ENCODE measurements around the gene GCSAML. TPM values are rescaled to one million over a fixed set of nuclear protein-coding genes. Genes with fewer than 3 reads are reported as not detected.
"Not testable (repeated sequence)": the region's sequence is repeated elsewhere in the genome, so short reads cannot be mapped to it uniquely, and the experiment has no call there.

The GCSAML gene
- polyA plus RNA-seq (ENCODE audit: insufficient read length), result 0.15 TPM

DNA sequence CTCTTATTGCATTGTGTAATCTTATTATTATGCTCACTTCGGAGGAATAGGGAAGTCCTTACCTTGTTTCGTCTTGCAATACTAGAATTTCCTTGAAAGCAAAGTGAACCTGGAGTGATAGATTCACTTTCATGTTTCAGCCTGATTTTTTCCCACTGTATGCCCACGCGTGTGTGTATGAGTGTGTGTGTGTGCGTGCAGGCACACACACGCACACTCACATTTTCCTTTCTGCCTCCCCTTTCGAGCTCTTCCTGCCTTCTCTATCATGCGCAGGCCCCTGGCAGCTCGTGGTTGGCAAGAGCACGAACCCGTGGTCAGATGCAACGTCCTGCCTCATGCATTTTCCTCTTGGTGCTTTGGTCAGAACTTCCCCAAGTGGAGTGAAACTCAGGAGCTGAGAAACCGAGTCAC lies at the start of gene GCSAML:
TSS of gene GCSAML (plus strand) at position 366 of the 414 bp plus-strand sequence. CDS start 58 bp downstream, outside the sequence.
- no peak for DNase-seq

DNA sequence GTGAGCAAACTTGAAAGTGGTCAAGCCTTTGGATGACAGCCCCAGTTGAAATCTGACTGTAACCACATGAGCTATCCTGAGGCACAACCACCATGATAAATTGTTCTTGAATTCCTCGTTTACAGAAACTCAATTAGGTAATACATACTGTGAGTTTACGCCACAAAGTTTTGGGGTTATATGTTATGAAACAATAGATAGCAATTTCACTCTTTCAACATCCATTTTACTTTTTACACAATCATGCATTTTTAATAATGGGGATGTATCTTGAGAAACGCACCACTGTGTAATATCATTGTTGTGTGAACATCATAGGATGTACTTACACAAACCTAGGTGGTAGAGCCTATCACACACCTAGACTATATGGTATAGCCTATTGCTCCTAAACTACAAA lies 48.1 kb upstream of the GCSAML start:
- no peak for DNase-seq

DNA sequence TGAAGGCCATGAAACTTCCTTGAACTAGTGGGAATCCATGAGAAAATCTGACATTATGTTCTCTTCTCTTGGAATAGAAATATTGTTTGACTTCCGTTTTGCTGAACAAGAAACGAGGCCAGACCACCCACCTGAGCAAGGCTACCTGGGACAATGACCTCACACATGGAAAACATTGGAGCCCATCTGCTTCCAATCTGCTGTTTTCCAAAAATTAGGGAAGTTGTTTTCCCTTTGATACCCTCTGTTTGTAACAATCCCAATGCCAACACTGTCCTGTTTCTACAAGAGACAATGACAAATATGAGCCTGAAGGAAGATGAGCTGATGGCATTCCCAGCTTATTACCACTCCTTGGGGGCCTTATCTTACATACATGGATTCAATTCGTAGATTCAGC lies 42.1 kb upstream of the GCSAML start:
- DNase-seq, result no peak

DNA sequence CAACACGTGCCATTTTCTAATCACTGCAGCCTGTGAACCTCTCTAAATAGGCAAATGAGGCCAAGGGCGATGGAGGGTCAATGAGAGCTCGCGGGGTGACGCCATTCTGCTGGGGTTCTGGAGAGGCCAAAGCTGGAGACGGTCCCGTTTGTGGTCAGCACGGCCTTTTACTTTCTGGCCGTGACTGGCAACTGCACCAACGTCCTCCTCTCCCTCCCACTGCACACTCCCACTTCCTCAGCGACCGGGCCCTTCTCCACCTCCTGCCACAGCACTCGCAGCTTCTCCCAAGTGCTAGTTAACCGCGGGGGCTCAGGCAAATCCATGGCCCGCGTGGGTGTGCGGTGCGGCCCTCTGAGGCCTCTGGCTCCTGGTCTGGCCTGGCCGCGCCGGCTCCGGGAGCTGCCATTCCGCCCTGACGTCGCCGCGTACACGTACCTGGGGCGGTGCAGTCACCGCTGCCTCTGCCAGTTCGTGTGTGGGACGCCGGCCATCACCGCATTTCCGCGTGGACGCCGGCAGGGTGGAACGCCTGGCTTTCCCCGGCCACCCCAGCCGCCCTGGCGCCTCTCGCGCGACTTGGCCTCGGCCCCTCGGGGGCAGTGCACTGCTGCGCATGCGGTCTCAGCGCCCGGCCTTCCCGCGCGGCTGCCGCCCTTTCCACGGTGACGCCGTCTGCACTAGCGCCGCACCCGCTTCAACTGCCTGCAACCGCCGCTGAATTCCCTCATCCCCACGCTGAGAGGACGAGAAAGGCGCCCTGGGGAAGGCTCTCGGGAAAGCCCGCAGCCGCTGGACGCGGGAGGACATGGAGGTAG lies 30.9 kb upstream of the GCSAML start:
- DNase-seq, result peak; percentile 3

DNA sequence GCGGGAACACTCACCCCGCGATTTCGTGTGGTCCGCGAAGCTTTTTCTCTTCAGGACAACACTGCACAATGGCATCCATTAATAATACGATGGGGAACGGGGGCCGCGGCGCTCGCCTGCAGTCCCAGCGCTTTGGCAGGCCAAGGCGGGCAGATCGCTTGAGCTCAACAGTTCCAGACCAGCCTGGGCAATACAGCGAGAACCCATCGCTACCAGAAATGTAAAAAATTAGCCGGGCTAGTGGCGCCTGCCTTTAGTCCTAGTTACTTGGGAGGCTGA lies 30.4 kb upstream of the GCSAML start:
- DNase-seq, result no peak

DNA sequence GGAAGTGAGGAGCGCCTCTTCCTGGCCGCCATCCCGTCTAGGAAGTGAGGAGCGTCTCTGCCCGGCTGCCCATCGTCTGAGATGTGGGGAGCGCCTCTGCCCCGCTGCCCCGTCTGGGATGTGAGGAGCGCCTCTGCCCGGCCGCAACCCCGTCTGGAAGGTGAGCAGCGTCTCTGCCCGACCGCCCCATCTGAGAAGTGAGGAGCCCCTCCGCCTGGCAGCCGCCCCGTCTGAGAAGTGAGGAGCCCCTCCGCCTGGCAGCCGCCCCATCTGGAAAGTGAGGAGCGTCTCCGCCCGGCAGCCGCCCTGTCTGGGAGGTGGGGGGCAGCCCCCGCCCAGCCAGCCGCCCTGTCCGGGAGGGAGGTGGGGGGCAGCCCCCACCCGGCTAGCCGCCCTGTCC lies 27.0 kb upstream of the GCSAML start:
- not testable (repeated sequence) for DNase-seq

DNA sequence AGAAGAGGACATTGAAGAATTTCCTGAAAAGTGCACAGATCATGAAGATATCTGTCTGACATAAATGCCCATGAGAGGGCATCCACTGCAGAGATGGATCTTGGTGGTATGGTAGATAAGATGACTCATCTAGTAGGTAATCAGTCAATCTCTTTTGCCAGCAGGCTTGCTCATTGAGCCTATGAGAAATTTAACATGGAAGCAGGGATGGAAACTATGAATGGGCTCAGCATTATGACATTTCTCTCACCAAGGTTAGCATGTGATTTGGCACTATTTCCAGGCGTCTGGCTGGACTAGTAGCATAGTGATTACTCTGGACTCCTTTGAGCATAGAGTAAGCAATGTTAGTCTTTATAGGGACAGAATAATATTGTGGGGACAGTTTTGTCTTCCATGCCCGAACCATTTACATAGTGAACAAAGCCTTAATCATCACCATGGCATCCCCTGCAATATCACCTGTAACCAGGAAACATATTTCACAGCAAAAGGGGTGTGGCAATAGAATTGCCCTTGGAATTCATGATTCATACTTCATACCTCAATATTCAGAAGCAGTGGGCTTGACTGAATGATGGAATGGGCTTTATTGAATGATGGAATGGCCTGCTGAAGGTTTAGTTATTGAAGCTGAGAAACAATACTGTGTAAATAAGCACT lies 20.0 kb upstream of the GCSAML start:
- DNase-seq, result no peak

DNA sequence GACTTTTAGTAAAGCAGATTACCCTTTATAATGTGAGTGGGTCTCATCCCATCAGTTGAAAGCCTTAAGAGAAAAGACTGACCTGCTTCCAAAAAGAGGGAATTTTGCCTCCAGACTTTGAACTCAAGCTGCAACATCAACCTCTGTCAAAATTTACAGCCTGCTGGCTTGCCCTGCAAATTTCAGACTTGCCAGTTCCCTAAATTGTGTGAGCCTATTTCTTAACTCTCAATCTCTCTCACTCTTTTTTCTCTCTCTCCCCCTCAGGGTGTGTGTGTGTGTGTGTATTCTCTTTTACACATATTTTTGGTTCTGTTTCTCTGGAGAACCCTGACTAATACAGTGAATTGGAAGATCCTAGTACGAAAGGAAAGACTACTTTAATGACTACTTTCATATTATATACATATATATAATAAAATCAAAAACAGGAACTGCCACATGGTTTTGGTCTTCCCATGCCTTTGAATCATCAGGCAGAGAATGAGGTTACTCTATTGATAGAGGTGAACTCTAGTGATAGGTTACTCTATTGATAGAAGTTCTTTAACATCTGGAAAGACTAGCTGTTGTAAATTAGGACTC lies 19.1 kb upstream of the GCSAML start:
- no peak for DNase-seq

DNA sequence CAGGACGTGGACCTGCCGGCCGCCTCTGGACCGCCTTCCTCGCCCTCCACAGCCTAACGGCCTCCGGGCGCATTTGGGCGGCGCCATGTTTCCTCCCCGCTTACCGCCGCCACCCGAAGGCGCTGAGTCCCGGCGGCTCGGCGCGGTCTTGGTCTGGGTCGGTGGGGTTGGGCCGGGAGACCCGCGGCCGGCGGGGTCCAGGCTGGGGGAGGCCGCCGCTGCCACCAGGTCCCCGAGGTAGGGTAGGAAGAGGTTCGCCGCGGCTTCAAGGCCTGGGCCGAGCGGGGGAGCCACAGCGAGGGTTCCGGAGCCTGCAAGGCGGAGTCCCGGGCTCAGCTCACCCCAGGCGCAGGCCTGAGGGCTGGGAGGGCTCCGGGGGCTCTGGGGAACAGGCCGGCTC lies 18.1 kb upstream of the GCSAML start:
- peak; percentile 19 for DNase-seq

DNA sequence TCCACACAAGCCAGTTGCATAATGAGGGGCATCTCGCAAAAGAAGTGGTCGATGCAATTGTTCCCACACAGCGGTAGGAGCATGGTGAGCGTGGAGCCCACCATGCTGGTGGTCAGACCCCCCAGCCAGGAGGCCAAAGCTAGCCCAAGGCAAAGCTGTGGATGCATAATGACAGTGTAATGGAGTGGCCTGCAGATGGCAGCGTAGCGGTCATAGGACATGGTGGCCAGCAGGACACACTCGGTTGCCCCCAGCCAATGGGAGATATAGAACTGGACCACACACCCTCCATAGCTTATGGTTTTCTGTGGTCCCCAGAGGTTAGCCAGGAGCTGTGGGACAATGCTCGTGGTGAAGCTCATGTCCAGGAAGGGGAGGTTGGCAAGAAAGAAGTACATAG lies 17.0 kb upstream of the GCSAML start:
- no peak for DNase-seq

DNA sequence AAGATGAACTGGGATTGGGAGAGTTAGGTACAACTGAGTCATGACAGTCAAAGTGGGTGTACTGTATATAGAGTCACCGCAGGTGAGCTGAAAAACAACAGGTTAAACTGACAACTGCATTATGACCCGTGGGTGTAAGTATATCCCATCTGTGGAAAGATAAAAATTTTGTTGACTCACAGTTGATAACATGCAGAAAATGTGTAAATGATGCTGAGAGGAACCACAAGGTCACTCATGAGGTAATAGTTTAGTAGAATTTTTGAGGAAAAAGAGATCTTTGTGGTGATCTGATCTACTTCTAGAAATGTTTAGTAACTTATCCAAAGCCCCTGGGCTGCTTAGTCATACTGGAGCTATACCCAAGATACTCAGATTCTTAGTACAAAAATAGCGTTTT lies 13.5 kb upstream of the GCSAML start:
- DNase-seq, result no peak

DNA sequence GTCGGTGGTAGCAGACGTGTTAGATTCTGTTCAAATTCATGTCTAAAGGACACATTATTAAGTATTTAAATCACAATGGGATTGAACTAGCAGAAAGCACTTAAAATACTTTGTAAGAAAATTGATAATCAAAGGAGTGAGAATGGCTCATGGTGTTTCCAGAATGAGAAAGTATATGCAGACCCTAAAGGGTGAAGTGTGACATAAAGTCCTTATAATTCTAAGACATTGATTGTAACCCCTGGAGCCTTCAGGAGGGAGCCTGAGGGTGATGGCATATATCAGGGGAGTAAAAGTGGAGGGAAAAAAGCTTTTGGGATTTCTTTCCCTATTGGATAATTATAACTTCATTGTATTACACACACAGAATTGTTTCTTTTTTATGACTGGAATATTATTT lies 12.6 kb upstream of the GCSAML start, which contains the start of gene OR2C3:
TSS of gene OR2C3 (minus strand) at position 101 of the 400 bp plus-strand sequence. CDS start 3,929 bp downstream, outside the sequence.
- DNase-seq, result no peak

DNA sequence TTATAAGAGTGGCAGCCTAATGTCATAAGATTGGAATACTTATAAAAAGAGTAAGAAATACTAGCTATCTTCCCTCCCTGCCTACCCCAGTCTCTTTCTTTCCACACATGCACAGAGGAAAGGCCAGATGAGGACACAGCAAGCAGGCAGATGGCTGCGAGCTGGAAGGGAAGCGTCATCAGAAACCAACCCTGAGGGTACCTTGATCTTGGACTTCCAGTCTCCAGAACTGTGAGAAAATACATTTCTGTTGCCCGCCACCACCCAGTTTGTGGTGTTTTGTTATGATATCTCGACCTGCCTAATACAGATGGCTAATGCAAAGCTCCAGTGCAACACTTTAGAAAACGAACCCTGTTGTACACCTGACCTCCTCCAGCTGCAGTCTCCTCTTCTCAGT lies 10.4 kb upstream of the GCSAML start:
- no peak for DNase-seq

DNA sequence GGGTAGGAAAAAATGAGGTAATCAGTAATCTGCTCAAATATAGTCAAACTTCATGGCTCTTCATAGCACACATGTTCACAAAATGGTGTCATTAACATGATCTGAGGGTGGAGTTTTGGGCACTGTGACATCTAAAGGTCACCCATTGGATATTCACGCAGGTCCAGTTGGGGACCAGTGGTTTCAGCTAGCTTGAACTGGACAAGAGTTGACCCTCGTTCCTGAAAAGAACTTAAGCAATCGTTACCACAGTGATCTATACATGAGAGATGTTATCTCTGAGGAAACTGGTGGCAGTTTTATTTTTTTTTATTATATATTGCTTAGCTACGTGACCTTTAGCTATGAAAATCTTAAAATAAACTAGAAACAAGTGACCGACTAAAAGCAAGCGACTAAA lies 9.7 kb upstream of the GCSAML start:
- DNase-seq, result no peak

DNA sequence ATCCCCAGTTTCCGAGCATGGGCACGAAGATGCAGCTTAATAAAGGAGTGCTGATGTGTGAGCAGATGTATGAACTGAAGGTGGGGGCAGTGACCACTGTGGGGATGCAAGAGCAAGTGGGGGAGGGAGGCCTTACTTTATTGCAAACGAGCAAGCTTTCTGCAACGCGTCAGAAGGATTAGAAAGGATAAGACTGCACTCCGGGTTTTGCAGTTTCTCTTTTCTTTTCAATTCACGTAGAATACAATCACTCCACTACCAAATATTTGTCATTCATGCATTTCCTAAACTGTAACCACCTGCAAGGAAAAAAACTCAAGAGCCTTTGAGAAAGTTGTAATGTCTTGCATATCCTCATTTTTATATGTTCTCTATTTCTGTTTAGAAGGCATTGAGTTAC lies 8.4 kb upstream of the GCSAML start:
- no peak for DNase-seq

DNA sequence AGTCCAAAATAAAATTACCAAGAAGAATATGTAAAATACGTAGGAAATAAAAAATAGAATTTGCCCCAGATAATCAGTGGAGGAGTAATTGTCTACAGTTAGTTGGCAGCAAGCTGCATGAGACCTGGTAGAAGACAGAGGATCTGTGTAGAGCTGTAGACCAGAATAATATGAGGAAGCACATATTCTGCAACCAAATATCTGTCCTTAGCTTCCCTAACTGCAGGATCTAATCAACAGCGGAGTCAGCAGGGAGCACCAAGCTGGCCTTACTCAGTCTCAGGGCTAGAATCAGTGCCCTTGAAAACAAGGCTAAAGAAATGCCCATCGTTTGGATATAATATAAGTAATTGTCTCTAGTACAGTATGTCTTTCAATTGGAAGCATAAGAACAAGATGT lies 6.1 kb upstream of the GCSAML start:
- DNase-seq, result no peak

DNA sequence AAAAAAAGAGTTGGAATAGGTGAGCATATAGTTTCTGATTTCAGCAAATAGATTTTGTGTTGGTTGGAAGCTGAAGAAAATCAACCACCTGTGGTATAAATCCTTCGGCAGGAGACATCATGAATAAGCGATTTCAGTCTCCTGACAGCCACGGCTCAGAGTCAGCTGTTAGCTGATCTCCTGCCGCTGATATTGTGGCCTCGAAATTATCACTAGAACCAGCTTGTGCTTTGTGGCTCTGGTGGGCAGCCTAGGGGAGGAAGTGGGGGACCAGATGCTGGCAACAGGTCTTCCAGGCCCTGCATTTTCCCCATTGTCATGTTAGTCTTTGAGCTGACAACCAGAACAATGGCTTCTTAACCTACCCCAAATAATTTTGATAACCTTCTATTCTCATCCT lies 842 bp upstream of the GCSAML start:
- no peak for DNase-seq

DNA sequence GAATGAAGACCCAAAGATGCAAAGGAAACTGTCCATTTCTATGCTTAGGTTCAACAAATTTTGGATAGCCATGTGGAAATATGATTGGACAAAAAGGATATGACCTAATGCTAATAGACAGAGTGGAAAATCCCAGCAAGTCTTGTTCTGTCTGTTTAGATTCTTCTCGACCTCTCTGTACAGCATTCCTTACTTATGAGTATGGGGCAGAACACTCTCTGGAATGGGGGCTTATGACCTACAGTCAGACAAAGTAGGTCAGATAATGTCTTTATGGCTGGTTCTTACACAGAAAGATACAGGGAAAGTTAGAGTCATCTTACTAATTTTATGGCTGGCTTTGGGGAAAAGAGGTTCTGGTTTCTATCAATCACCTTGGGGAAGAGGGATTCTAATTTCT lies 2.8 kb downstream of the GCSAML start:
- no peak for DNase-seq

DNA sequence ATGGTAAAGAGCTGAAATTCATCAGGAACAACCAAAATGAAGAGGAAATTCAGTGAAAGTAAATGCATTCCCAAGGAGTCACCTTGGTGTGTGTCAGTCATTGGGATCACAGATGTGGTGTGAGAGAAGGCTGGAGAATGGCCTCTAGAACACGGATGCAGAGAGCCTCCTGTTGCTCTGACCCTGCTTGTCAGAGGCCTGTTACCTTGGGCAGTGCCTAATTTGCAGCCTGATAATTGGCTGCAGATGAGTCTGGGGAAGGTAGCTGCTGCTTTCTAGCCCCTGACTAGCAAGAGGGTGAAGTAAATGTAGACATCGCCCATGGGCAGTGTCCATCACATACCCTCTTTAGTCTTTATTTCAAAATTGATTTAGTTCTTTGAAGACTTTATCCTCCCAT lies 3.3 kb downstream of the GCSAML start:
- no peak for DNase-seq

DNA sequence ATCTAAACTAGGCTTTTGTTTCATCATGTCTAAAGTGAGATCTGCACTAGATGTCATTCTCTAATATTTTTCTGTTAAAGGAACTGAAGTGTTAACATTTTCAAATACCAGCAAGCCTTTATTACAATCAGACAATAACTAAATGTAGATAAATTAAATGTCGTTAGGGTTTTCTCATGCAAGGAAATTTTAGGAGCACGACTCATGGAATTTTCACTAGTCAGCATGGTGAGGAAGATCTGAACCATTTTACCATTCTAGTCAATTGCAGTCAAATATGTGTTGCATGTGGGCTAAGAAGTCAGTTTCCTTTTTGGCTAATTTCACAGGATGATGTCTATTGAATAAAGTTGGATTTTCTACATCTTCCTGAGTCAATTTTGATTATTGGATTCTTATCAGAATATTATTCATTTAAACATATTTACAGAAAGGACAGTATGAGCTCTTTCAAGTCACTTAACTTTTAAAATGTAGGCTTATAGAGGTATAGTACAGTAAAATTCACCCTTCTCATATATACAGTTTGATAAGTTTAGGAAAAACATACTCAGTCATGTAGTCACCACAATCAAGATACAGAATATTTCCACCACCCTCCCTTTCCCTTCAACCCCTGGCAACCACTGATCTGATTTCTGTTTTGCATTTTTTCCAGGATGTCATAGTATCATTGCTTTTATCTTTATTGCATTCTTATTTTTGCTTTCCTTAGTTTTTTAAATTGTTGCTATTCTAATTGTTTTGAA lies 9.2 kb downstream of the GCSAML start:
- no peak for DNase-seq

DNA sequence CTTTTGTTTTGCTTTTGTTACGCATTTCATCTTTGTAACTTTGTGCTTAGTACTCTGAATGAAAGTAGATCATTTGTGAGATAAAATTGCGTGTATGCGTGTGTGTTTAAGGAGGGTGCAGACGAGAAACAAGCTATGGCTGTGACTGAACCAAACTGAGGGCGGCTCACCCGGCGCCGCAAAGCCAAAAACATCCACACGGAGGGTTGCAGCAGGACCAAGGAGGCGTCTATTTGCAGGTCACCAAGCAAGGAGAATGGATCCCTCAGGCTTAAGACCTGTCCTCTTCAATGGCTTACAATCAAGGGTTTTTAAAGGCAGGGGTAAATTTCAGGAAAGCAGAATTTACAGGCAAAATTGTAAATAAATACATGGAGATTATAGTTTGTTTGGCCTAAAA lies 12.8 kb downstream of the GCSAML start:
- DNase-seq, result no peak

DNA sequence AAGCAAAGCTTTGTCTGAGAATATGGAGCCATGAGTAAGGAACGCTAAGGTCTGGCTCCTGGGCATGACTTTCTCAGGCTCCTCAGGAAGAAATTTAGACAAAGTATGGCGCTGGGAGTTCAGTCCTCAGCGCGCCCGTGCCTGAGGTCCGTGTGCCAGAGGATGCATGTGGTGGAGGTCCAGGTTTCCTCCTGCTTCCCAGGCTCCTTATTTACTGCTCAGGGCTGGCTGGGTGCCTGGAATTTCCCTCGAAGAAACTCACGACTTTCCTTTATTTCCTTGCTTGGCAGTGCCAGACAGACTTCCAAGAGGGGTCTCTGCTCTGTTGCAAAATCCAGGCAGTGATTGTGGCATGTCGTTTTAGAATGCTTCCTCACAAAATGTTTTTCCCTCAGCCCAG lies 13.3 kb downstream of the GCSAML start:
- DNase-seq, result no peak

DNA sequence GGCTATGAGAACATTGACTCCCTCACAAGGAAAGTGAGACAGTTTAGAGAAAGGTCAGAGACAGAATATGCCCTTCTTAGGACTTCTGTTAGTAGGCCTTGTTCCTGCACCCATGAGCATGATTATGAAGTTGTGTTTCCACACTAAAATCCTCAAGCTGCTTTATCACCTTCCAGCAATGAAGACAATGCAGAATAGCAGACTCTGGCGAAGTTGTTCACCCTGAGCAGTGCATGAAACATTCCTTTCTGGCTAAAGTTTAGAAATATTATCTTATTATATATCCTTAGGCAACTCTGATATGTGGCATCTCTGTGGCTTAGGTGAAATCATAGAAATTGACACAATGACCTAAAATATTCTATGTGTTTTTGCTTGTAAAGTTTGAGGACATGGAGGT lies 25.3 kb downstream of the GCSAML start:
- DNase-seq, result no peak
